ENCODE data around the gene HGS. TPM values are rescaled to one million over a fixed set of nuclear protein-coding genes. Genes with fewer than 3 reads are reported as not detected.

The HGS gene
- total RNA-seq, 1 donor from 2014 or later = 40.3 TPM

DNA sequence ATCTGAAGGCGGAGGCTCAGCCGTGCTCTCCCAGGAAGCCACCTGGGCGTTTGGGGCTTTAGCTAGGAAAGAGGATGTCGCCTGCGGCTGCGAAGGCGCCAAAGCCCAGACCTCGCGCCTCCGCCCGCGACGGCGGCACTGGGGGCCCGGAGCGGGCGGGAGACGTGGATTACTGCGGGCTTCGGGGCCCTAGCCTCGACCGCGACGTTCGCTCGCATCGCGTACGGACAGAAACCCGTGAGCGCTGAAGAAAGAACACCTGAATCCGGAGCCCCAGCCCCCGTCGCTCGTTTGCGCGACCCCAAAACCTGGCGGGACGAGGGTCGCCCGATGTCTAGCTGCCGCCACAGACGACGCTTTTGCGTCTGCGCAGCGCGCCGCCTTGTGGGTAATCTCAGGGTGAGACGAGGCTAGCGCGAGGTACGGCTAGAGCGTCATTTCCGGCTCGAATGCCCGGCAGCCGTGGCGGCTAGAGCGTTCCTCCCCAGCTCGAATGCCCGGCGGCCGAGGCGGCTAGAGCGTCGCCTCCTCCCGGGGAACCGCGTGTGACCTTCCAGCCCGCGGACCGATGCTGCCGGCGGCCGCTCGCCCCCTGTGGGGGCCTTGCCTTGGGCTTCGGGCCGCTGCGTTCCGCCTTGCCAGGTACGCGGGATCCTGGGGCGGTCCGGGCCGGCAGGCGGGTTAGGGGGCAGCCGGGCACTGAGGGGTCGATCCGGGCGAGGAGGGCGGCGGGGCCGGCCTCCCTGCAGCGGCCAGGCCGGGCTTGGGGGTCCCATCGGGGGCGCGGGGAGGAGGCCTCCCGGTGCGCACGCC, 19.3 kb downstream of the HGS start, which contains the start of gene MRPL12:
MRPL12 (plus strand) TSS at position 434 of the 813 bp plus-strand sequence; CDS start at position 569, 135 bp downstream.
- peak; percentile 83 for ATAC-seq
- peak; percentile 96 for DNase-seq (ENCODE audit: low spot score)

DNA sequence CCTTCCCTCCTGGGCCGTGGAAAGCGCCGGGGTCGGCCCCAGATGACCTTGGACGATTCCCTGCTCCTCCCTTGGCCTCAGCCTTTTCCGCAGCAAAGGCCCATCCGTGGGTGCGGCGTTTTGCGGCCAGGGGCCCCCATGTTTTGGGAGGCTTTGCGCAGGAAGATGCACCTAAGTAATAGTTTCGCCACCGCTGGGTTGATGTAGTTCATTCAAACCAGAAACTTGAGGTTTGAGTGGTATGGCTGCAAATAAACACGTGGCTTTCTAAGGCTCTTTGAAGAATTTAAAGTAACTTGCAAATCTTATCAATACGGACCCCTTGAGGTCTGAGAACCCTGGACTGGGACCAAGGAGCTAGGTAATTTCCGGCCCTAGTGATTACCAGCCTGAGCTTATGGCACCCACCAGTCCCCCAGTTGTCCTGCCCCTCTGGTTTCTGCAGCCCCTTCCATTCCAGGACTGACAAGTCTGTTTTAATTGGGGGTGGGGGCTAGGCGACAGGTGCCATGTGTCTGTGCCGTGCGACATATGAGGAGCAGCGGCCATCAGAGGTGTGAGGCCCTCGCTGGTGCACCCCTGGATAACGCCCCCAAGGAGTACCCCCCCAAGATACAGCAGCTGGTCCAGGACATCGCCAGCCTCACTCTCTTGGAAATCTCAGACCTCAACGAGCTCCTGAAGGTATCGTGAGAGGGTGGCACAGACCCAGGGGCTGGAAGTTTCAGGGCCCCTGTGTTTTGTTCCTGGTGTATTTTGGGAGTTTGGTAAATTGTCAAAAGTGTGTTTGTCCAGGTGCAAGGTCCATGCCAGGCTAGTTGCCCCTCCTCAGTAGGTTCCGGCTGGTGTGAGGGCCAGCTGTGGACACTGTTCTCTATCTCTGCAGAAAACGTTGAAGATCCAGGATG, 20.2 kb downstream of the HGS start:
- no peak for DNase-seq (ENCODE audit: low spot score)
- peak; percentile 36 for ATAC-seq

DNA sequence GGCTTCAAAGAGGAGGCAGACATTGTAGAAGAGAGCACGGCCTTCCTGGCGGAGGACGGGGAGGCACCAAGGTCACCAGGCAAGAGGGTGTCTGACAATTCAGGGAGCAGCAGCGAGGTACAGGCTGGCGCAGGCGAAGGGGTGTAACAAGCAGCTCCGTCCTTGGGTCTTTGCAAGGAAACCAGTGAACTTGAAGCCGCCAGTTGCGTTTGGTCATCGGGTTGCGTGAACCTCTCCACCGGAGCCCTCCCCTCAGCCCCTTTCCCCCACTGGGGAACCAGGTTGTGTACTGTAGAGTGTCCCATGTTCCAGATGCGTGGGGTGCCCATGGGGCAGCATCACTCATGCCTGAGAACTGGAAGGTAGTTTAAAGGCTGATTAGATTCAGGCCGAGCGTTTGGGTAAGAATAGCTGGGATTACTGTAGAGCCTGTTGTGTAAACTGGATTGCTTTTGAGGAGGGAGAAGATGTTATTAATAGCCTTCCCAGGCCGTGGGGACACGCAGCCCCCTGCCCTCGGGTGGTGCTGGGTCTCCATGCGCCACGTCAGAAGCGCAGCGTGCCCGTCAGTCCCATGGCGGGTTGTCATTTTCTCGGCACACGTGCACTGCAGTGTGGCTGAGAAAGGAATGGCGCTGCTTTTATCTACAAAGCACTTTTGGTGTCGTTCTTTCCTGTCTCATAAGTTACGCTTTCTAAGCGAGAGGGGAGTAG, 21.9 kb downstream of the HGS start:
- ATAC-seq (no peak), DNase-seq (ENCODE audit: low spot score) (no peak)

DNA sequence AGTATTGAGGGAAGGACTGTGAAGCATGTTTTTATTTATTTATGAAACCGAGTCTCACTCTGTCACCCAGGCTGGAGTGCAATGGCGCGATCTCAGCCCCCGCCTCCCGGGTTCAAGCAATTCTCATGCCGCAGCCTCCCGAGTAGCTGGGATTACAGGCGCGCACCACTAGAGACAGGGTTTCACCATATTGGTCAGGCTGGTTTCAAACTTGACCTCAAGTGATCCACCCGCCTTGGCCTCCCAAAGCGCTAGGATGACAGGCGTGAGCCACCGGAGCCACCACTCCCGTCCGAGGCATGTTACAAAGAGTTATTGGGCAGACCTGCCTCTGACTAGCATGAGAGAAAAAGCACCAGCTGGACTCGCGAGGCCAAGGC, 22.4 kb downstream of the HGS start:
- no peak for ATAC-seq
- DNase-seq (ENCODE audit: low spot score) = no peak

DNA sequence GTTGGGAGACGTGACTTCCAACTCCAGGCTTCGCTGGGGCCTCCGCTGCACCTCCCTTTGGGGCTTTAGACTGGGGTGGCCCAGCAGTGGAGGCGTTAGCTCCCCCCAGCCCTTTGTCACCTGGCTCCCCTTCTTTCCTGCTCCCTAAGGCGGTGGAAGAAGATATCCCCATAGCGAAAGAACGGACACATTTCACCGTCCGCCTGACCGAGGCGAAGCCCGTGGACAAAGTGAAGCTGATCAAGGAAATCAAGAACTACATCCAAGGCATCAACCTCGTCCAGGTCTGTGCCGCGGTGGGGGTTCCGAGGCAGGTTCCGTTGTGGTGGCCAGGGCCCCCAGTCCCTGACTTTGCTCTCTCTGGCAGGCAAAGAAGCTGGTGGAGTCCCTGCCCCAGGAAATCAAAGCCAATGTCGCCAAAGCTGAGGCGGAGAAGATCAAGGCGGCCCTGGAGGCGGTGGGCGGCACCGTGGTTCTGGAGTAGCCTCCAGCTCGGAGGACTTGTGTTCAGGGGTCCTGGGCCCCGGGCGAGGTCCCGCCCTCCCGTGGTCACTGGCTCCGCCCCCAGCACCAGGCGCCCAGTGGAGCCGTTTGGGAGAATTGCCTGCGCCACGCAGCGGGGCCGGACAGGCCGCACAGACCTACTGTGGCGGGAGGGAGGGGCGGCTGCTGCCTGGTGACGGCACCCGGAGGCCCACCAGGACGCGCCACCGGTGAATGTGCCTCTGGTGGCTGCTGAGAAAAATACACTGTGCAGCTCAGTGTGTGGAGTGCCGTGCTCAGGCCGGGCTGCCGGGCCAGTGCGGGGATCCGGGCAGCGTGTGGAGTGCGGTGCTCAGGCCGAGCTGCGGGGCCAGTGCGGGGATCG, 23.2 kb downstream of the HGS start:
- DNase-seq (ENCODE audit: low spot score) = no peak
- ATAC-seq = no peak

DNA sequence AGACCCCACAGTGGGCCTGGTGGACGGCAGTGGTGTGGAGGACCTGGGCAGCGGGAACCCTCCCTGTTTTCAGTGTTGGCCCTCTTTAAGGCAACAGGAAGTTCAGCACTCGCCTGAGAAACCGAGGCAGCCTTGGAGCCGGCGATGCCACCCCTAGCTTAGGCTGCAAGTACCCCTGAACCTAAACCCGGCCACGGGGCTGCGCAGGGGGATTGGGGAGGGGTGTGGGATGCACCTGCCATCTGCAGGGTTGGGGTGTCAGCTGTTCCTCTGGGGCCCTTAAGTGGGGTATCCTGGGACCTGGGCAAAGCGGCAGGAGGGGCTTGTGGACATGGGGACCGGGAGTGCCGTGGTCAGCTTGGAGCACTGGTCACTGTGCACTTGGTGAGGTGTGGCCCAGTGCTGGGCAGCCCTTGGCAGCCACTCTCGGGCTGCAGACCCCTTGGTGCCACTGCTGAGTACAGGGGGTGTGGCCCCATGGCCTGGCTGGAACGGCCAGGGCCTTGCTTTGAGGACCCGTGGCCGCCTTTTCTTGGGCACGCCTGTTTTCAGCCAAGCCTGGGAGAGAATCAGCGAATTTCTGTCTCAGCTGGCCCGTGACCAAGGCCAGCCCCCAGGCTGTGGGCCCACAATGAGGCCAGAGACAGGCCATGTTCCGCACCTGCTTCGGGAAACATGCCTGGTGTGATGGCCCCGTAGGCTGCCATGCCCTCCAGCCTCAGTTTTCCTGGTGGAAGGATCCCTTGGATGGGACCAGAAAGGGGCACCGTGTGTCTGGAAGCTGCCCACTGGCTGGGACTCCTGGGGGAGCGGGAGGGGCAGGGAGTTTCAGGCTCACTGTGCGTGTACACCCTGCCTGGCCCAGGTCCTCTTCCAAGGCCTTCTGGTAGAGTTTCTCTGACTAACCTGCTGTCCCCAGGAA, 24.2 kb downstream of the HGS start:
- DNase-seq (ENCODE audit: low spot score) = no peak
- no peak for ATAC-seq

DNA sequence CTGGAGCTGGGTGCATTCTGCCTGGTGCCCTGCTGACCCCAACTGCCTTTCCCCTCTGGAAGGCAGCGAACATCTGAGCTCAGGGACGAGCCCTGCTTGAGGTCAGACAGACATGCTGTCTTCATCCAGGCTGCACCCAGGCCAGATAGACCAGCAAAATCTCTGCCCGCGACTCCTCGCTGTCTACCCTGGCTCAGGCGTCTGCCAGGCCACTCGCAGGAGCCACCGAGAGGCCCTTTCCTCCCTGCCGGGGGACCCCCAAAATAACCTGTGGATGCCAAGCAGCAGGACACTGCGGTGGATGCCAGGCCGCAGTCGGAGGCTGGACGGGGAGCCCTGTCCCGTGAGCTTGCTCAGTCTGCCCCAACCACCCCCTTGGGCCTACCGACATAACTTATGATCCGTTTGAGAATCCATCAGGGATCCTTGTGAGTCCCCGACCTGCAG, 25.0 kb downstream of the HGS start:
- ATAC-seq = no peak
- DNase-seq (ENCODE audit: low spot score) = no peak

DNA sequence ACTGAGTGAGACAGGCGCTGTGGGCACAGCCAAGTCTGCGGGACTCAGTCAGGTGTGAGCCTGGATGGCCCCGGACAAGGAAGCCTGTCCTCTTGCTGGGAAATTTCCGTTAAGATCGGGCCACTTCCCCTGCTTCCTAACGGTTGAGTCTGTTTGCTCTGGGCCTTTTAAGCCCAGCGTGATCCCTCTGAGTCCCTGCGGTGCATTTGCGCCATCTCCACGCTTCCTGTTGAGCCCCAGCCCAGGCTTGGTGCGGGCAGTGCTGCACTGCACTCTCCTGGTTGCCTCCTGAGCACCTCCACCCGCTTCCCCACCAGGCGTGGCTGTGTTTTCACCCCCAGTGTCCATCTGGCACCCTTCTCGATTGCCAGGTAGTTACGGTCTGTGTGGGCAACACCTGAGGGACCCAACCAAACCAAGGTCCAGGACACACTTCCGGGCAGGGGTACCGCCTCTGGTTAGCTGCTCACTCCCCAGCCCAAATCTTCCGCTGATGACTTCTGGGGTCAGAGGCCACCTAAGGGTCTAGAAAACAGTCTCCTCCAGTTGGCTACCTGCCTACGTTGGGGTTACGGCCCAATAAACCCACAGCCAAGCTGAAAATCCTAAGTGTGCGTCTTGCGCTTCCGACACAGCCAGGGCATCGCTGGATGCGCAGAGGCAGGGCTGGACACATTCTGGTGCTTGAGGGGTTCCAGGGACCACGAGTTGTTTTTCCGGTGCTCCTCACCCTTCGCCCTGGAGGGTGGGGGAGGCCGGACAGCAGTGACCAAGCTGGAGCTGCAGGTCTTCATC, 26.9 kb downstream of the HGS start:
- ATAC-seq (peak; percentile 8), DNase-seq (ENCODE audit: low spot score) (no peak)

DNA sequence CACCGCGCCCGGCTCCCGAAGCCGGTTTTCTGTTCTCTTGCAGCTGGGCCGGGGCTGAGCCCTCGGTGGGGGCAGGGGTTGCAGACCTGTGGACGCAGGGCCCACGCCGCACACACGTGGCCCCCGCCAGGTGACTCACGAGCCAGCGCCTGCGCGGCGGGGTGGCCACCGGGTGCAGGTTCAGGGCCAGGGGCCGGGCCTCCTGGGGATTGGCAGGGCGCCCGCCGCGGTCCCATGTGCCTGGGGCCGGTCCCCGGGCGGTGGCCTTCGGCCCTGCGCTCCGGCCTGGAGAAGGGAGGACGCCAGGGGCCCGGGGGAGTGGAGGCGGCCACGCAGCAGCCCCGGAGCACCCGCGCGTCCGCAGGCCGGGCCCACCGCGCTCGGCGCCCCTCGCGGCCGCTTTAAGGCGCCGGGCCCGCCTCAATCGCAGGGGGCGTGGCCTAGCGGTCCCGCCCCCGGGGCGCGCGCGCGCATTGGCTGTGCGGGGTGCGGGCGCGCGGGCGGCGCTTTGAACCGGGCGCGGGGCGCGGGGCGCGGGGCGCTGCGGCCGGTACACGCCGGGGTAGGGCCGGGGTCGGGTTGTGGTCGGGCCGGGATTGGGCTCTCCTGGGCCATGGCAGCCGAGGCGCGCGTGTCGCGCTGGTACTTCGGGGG, 28.1 kb downstream of the HGS start, which contains the start of gene SLC25A10:
SLC25A10 (plus strand) TSS at position 471 of the 654 bp plus-strand sequence; CDS start at position 614, 143 bp downstream.
- DNase-seq (ENCODE audit: low spot score) = peak; percentile 97
- peak; percentile 62 for ATAC-seq

DNA sequence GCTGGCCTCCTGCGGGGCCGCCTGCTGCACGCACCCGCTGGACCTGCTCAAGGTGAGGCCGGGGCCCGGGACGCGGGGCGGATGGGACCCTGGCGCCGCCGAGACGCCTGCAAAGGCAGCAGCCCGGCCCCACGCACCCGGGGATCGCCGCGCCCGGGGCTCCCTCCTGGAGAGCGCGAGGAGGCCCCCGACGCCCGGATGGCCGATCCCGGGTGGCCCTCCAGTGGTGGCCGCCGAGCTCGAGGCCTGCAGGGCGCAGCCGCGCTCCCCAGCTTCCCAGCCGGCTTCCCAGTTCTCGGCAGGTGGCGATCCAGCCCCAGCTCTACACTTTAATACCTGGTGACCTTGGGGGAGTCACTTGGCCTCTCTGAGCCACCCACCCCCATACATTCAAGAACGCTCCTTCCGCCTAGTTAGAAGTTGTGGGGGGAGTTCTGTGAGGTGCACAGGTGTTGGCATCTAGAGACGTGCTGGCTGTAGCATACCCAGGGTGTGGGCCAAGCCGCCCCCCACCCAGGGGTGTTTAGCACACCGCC, 28.7 kb downstream of the HGS start:
- DNase-seq (ENCODE audit: low spot score) = no peak
- peak; percentile 1 for ATAC-seq

DNA sequence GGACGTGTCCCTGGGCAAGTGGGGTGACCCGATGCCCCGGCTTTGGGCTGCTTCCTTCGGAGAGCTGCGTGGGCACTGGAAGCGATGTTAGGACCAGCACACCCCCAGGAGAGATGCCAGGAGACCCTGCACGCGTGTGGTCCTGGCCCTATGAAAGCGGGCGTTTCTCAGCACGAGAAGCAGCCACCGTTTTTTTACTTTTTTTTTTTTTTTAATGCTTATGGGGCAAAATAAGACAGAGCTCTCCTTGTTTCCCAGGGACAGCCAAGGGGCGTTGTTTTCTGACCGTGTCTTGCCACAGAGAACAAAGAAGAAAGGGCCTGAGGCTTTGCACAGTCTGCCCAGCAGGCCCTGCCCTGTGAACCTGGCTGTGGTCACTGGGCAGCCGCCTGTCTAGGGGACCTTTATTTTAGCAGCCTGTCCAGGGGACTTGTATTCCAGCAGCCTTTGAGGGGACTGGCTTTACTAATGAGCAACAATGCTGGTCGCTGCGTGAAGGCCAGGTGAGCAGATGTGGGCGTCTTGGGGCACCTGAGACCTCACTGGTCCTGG, 29.3 kb downstream of the HGS start:
- ATAC-seq = peak; percentile 3
- DNase-seq (ENCODE audit: low spot score) = no peak

DNA sequence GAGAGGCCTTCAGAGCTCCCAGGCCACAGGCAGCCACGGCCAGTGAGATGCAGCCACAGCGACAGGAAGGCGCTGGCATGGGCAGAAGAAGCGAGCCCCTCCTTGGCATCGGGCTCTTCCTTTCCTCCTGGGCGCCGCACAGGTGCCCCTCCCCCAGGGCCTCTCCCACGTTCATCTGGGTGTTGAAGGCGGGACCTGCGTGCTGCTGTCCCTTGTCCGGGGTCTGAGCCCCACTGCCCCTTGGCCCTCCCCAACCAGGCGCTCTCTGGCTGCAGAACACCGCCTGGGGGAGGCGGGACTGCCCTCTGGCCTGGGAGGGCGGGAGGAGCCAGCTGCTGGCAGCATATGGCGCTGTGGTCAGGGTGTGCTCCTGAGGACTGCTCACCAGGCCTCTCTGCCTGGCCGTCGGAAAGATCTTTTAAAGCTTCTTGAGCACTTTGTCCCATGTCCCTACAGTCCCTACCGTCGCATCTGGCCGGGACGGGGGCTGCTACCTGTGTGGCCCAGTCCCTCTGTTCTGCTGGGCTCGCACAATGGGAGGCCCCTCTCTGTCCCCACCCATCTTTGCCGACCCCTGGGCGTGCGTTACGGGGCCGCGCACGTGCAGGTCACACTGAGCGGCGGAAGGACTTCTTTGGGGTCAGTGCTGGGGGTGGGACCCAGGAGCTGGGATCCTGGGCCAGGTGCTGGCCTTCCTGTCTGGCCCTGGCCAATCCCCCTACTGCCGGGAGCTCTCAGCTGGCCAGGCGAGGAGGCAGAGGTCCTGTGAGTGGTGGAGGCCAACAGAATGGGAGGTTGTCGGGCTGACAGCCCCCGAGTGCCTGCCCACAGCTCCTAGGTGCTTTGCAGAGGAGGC, 30.0 kb downstream of the HGS start:
- DNase-seq (ENCODE audit: low spot score) (peak; percentile 95), ATAC-seq (peak; percentile 71)

DNA sequence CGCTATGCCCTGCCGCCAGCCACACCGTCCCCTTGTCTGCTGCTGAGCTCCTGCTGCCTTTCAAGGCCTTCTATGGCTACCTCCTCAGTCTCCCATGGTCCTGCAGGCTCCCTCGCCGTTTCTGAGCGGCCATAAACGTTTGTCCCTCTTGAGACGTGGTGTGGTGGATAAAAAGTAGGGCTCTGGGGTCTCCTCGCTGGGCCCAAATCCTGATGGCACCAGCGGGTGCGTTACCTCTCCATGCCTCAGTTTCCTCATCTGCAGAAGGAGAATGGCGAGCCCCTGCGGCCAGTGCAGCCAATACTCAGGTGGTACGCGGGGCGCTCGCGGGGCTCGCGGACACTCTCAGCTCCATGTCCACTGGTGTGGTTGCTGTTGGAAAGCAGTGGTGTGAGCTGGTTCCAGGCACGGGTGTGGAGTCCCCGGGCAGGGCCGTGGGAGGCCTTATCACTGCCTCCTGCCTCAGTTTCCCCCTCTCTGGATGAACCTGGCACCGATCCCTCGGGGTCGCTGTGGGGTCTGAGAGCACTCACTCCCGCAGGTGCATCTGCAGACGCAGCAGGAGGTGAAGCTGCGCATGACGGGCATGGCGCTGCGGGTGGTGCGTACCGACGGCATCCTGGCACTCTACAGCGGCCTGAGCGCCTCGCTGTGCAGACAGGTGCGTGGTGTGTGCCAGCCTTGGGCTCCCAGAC, 30.7 kb downstream of the HGS start:
- DNase-seq (ENCODE audit: low spot score) (no peak), ATAC-seq (no peak)

DNA sequence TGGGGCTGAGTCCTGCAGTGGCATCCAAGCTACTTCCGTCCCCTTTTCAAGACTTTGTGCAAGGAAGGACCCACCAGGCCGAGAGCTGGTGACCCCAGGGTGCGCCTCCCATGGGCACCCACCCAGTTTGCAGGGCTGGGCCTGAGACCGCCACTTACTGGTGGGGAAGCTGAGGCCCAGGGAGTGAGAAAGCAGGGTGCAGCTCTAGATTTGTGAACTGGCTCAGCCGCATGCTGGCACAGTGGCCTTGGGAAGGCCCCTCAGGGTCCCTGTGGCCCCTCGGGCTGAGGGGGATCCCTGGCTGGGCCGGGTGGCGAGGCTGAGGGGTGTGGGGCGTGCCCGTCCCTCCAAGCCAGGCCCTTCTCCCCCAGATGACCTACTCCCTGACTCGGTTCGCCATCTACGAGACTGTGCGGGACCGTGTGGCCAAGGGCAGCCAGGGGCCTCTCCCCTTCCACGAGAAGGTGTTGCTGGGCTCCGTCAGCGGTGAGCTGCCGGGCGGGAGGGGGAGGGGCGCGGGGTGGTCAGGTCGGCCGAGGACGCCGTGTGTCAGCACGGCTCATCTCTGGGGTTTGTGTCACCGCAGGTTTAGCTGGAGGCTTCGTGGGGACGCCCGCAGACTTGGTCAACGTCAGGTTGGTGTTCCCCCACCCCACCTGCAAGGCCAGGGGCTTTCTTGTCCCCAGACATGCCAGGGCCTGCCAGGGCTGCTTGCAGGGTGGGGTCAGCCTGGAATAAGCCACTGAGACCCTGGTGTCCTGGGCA, 31.5 kb downstream of the HGS start:
- ATAC-seq (no peak), DNase-seq (ENCODE audit: low spot score) (no peak)
